Measurements from ENCODE around the gene DAZAP1.

GRCh38 chr19:1435378-1435989, 28.1 kb downstream of the DAZAP1 start:
- TF ChIP-seq CTCF (IDR thresholded peaks at IDR 0.05): no peak
- no peak for TF ChIP-seq POLR2A (IDR thresholded peaks at IDR 0.05)
- no peak for TF ChIP-seq EP300 (IDR thresholded peaks at IDR 0.05)
